T-cell (primary cell): ENCODE data around the gene TMC2. TPM values are rescaled to one million over a fixed set of nuclear protein-coding genes. Genes with fewer than 3 reads are reported as not detected.

Source experiments
- ATAC-seq, 4 experiments: fragments of 200-7000 bp in 3 of 4; fragments of 150-1000 bp in 1 of 4; cut with Tn5 transposase; replicated peaks in 1 of 4; 1 replicate in 3 of 4; 2 replicates in 1 of 4; pipeline ENCODE4 v1.10.0; 2021; ENCODE audit warnings: moderate library complexity in 3 of 4, mild to moderate bottlenecking in 2 of 4, moderate number of reproducible peaks in 1 of 4
- CTCF ChIA-PET, 2 donors: fragments of 300-600 bp; sonication (Branson Sonifier 250); formaldehyde crosslinking; loops; one replicate each; lab custom pipeline; 2022; ENCODE audit warnings: antibody characterized with exemption in 2 of 2; lab: Charles Lee
- POLR2A ChIA-PET, 2 donors: fragments of 300-600 bp; sonication (Branson Sonifier 250); formaldehyde crosslinking; loops; one replicate each; lab custom pipeline; 2022; ENCODE audit warnings: antibody characterized with exemption in 2 of 2; lab: Charles Lee
- DNase-seq, 35 experiments: peaks; one replicate each; pipeline versions ENCODE4 v3.0.0 to v3.0.0-alpha.2; 2013 to 2023
- H3K27ac ChIP-seq: one replicate; pipeline ENCODE4 v1.5.1; 2013; ENCODE audit warnings: low read length
- H3K27me3 ChIP-seq, 2 experiments: replicated peaks in 1 of 2; 1 replicate in 1 of 2; 2 replicates in 1 of 2; pipeline versions ENCODE4 v1.6.1 to v1.7.0; 2013; ENCODE audit warnings: low read length in 1 of 2, mixed read lengths in 1 of 2; ENCODE audit not compliant: control insufficient read depth in 2 of 2, insufficient read depth in 2 of 2; ENCODE audit errors: extremely low read depth in 1 of 2
- H3K36me3 ChIP-seq, 2 donors: 1 replicate in 1 of 2; 2 replicates in 1 of 2; pipeline versions ENCODE4 v1.6.1 to v1.7.0; 2013; ENCODE audit warnings: low read length in 1 of 2; ENCODE audit not compliant: control insufficient read depth in 2 of 2, insufficient read depth in 1 of 2; ENCODE audit errors: extremely low read depth in 1 of 2
- H3K4me1 ChIP-seq, 2 experiments: 1 replicate in 1 of 2; 2 replicates in 1 of 2; pipeline versions ENCODE4 v1.6.1 to v1.7.0; 2013; ENCODE audit warnings: low read length in 2 of 2, mixed read lengths in 1 of 2; ENCODE audit not compliant: insufficient read depth in 2 of 2, control insufficient read depth in 1 of 2; ENCODE audit errors: extremely low read depth in 1 of 2
- H3K4me3 ChIP-seq, 2 donors: 1 replicate in 1 of 2; 2 replicates in 1 of 2; pipeline versions ENCODE4 v1.5.1 to v1.7.0; 2013; ENCODE audit warnings: mild to moderate bottlenecking in 2 of 2, low read length in 1 of 2, moderate library complexity in 1 of 2; ENCODE audit not compliant: control insufficient read depth in 1 of 2; ENCODE audit errors: extremely low read depth in 1 of 2
- H3K9me3 ChIP-seq: 2 replicates; pipeline ENCODE4 v1.7.0; 2013
- H3K27ac Mint-ChIP-seq, 2 donors: one replicate each; pipeline ENCODE4 v1.8.0; 2020 to 2021; ENCODE audit warnings: mild to moderate bottlenecking in 2 of 2, mixed read lengths in 2 of 2
- H3K27me3 Mint-ChIP-seq, 2 donors: one replicate each; pipeline ENCODE4 v1.8.0; 2021 to 2022; ENCODE audit warnings: mixed read lengths in 2 of 2
- H3K36me3 Mint-ChIP-seq: one replicate; pipeline ENCODE4 v1.8.0; 2021; ENCODE audit warnings: mixed read lengths
- H3K4me1 Mint-ChIP-seq, 3 donors: one replicate each; pipeline ENCODE4 v1.8.0; 2020 to 2022; ENCODE audit warnings: mixed read lengths in 3 of 3, mild to moderate bottlenecking in 1 of 3
- H3K4me3 Mint-ChIP-seq, 3 donors: one replicate each; pipeline ENCODE4 v1.8.0; 2020 to 2022; ENCODE audit warnings: mild to moderate bottlenecking in 3 of 3, mixed read lengths in 3 of 3, moderate library complexity in 3 of 3
- H3K9me3 Mint-ChIP-seq, 3 donors: one replicate each; pipeline ENCODE4 v1.8.0; 2020 to 2022; ENCODE audit warnings: mixed read lengths in 3 of 3
- WGBS: methylation state at CpG from one replicate; pipeline ENCODE4 v1.1.5; 2013; ENCODE audit warnings: missing lambda C conversion rate; ENCODE audit not compliant: insufficient coverage; 5-methylcytosine and 5-hydroxymethylcytosine counted together
- total RNA-seq, 35 experiments: library from RNA in 6 of 35; stranded (reverse) in 6 of 35; fragments of 120-200 nt in 1 of 35; gene quantifications; one replicate each; pipeline versions ENCODE4 v1.2.1 to v1.2.4 and lab custom pipeline; 2013 to 2026

Gene TMC2
- total RNA-seq, 5 donors from 2014 or later (not counting 1 experiment from before 2014, with no cell fraction given): not detected

DNA sequence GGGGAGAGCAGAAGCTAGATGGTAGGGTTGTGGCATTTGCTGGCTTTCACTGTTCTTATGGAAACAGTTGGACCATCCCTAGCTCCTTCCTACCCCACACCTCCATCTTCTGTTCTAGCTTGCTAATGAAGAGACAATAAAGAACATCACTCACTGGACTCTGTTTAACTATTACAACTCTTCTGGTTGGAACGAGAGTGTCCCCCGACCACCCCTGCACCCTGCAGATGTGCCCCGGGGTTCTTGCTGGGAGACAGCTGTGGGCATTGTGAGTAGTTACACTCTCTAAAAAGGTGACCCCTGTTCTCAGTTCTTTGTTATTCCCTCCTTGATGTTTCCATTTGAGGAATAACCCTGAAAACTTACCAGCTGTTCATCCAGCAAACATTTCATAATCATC, 75.7 kb downstream of the TMC2 start:
- Histone ChIP-seq H3K4me1 (no peaks in the 10 kb centered on the region), H3K27me3 (peaks cover 0 to 20% of the 10 kb centered on the region in 2 experiments), H3K4me3 (no peak overlapping the region), H3K9me3 (no peaks in the 10 kb centered on the region), H3K27ac (no peak overlapping the region), H3K36me3 (no peaks in the 10 kb centered on the region)
- DNase-seq: no peak
- Mint-ChIP-seq H3K4me3 (no peak overlapping the region), H3K27me3 (peaks cover 44 to 45% of the 10 kb centered on the region in 2 donors), H3K27ac (no peak overlapping the region), H3K4me1 (no peaks in the 10 kb centered on the region), H3K9me3 (peaks cover 5 to 6% (median 5%) of the 10 kb centered on the region in 3 donors), H3K36me3 (peaks cover 5% of the 10 kb centered on the region)
- POLR2A ChIA-PET: no interaction called here
- ATAC-seq: no peak
- WGBS: 60% methylated on average over 1 of the region's 3 CpGs
- CTCF ChIA-PET: no interaction called here

DNA sequence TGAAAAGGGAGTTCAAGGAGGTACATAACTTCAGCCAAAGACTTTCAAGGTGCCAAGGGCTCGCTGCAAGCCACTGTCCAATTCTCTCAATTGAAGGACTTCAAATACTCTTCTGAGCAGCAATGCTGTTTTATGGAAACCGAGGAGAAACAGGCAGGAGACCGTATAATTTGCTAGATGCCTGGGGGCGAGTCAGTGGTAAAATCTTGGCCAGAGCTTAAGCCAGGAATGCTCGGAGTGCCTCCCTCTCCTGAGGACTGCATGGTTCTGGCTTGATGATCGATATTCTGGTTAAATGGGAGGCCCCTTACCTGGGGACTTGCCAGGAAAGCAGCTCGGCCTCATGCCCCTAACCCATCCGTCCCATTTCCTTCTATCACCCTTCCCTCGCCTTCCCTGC, 80.3 kb downstream of the TMC2 start:
- POLR2A ChIA-PET: no interaction called here
- Histone ChIP-seq H3K27ac (no peak overlapping the region), H3K36me3 (no peaks in the 10 kb centered on the region), H3K4me1 (no peaks in the 10 kb centered on the region), H3K9me3 (no peaks in the 10 kb centered on the region), H3K4me3 (no peak overlapping the region), H3K27me3 (peaks cover 0 to 19% of the 10 kb centered on the region in 2 experiments)
- H3K9me3 Mint-ChIP-seq: peaks cover 0 to 7% (median 3%) of the 10 kb centered on the region in 3 donors
- no peaks in the 10 kb centered on the region for H3K36me3 Mint-ChIP-seq
- H3K4me3 Mint-ChIP-seq: no peak overlapping the region
- no peak for ATAC-seq
- peaks cover 47 to 57% of the 10 kb centered on the region in 2 donors for H3K27me3 Mint-ChIP-seq
- CTCF ChIA-PET: no interaction called here
- no peak for DNase-seq
- no peak overlapping the region for H3K27ac Mint-ChIP-seq
- H3K4me1 Mint-ChIP-seq: no peaks in the 10 kb centered on the region
- 79% methylated on average over 8 of the region's 9 CpGs for whole genome bisulfite sequencing

DNA sequence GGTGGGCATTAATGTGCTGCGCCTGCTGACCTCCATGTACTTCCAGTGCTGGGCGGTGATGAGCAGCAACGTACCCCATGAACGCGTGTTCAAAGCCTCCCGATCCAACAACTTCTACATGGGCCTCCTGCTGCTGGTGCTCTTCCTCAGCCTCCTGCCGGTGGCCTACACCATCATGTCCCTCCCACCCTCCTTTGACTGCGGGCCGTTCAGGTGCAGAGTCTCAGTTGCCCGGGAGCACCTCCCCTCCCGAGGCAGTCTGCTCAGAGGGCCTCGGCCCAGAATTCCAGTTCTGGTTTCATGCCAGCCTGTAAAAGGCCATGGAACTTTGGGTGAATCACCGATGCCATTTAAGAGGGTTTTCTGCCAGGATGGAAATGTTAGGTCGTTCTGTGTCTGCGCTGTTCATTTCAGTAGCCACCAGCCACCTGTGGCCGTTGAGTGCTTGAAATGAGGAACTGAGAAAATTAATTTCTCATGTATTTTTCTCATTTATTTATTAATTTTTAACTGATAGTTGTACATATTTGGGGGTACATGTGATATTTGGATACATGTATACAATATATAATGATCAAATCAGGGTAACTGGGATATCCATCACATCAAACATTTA, 80.8 kb downstream of the TMC2 start:
- Histone ChIP-seq H3K4me1 (no peaks in the 10 kb centered on the region), H3K27me3 (peaks cover 0 to 19% of the 10 kb centered on the region in 2 experiments), H3K27ac (no peak overlapping the region), H3K4me3 (no peak overlapping the region), H3K36me3 (no peaks in the 10 kb centered on the region), H3K9me3 (no peaks in the 10 kb centered on the region)
- ATAC-seq (no peak), DNase-seq (no peak)
- Mint-ChIP-seq H3K27ac (no peak overlapping the region), H3K36me3 (no peaks in the 10 kb centered on the region), H3K9me3 (peaks cover 0 to 7% (median 3%) of the 10 kb centered on the region in 3 donors), H3K4me3 (no peak overlapping the region), H3K4me1 (no peaks in the 10 kb centered on the region), H3K27me3 (peaks cover 42 to 54% of the 10 kb centered on the region in 2 donors)
- WGBS: 76% methylated on average over 11 of the region's 16 CpGs
- CTCF ChIA-PET: no interaction called here
- POLR2A ChIA-PET: no interaction called here

DNA sequence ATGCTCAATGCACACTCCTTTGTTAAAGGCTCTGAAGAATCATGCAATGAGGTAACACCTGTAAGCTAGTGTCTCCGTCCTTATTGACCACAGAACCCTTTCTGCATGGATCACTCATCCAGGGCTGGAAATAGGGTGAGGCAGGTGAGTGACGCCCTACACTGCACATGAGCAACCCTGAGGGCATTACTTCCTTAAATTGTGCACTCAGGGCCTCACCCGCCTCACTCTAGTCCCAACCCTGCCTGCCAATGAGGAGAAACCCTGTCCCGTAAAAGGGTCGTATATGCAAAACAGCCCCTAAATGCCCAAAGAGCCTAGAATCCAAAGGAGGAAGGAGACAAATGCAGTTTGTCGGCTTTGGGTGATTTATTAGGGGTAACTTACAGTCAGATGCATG, 82.4 kb downstream of the TMC2 start:
- H3K9me3 Mint-ChIP-seq: peaks cover 0 to 7% (median 3%) of the 10 kb centered on the region in 3 donors
- H3K36me3 Mint-ChIP-seq: no peaks in the 10 kb centered on the region
- H3K4me1 Mint-ChIP-seq: no peaks in the 10 kb centered on the region
- Histone ChIP-seq H3K9me3 (no peaks in the 10 kb centered on the region), H3K27ac (no peak overlapping the region), H3K27me3 (peaks cover 0 to 17% of the 10 kb centered on the region in 2 experiments), H3K4me3 (no peak overlapping the region), H3K4me1 (no peaks in the 10 kb centered on the region), H3K36me3 (no peaks in the 10 kb centered on the region)
- ATAC-seq: no peak
- ChIA-PET POLR2A (no interaction called here), CTCF (no interaction called here)
- no peak overlapping the region for H3K4me3 Mint-ChIP-seq
- no peak overlapping the region for H3K27ac Mint-ChIP-seq
- WGBS: 100% methylated on average over 3 of the region's 6 CpGs
- DNase-seq: no peak
- H3K27me3 Mint-ChIP-seq: peaks cover 43 to 50% of the 10 kb centered on the region in 2 donors

DNA sequence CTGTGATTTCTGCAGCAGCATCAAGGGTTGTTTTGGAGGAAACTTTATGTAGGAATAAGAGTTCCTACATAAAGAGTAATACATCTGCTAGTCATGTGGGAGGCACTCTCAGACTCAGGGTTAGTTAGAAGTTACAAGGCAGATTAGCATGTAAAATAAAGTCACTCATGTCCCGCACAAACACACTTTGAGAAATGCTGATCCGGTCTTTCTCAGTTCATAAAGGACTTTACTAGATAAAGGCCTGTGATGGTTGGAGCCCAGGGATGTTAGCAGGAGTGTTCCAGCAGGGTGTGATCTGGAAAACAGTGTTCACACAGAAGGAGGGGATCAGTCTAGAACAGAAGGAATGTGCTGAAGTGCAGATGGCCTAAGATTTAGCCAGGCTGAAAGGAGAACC, 83.0 kb downstream of the TMC2 start:
- H3K36me3 ChIP-seq: no peaks in the 10 kb centered on the region
- no peaks in the 10 kb centered on the region for H3K36me3 Mint-ChIP-seq
- ChIA-PET POLR2A (no interaction called here), CTCF (no interaction called here)
- no peak overlapping the region for H3K4me3 ChIP-seq
- no peak overlapping the region for H3K27ac ChIP-seq
- ATAC-seq: no peak
- peaks cover 0 to 7% (median 3%) of the 10 kb centered on the region in 3 donors for H3K9me3 Mint-ChIP-seq
- 50% methylated on average over 2 of the region's 2 CpGs for WGBS
- H3K27me3 Mint-ChIP-seq: peaks cover 48 to 49% of the 10 kb centered on the region in 2 donors
- no peaks in the 10 kb centered on the region for H3K9me3 ChIP-seq
- peaks cover 0 to 21% of the 10 kb centered on the region in 2 experiments for H3K27me3 ChIP-seq
- no peak overlapping the region for H3K27ac Mint-ChIP-seq
- H3K4me1 Mint-ChIP-seq: no peaks in the 10 kb centered on the region
- no peaks in the 10 kb centered on the region for H3K4me1 ChIP-seq
- no peak overlapping the region for H3K4me3 Mint-ChIP-seq
- no peak for DNase-seq

DNA sequence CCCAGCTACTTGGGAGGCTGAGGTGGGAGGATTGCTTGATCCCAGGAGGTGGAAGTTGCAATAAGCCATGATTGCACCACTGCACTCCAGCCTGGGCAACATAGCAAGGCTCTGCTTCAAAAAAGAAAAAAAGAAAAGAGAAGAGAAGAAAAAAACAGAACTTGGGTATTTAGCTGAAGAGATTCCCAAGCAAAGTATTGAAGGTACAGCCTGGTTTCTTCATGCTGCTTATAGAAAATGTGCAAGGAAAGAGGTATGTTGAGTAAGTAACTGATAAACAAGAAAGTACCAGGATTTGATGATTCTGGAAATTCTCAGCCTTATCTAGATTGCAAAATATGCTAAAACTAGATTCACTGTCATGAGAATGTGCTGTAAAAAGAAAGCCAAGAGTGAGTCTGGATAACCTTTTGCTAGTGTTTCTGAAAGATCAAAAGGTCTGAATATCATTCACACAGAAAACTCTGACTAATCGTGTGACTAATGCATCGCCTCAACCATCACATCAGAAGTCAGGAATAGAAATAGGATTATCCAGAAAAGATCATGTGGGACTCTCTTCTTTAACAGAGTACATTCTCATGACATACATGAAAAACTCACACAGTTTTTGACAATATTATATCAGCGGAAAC, 83.7 kb downstream of the TMC2 start:
- CTCF ChIA-PET: no interaction called here
- Histone ChIP-seq H3K36me3 (no peaks in the 10 kb centered on the region), H3K9me3 (no peaks in the 10 kb centered on the region), H3K4me3 (no peak overlapping the region), H3K4me1 (no peaks in the 10 kb centered on the region), H3K27me3 (peaks cover 0 to 21% of the 10 kb centered on the region in 2 experiments), H3K27ac (no peak overlapping the region)
- POLR2A ChIA-PET: no interaction called here
- Mint-ChIP-seq H3K9me3 (peaks cover 0 to 7% (median 3%) of the 10 kb centered on the region in 3 donors), H3K4me3 (no peak overlapping the region), H3K36me3 (no peaks in the 10 kb centered on the region), H3K27ac (no peak overlapping the region), H3K27me3 (peaks cover 47 to 49% of the 10 kb centered on the region in 2 donors), H3K4me1 (no peaks in the 10 kb centered on the region)
- DNase-seq (no peak), ATAC-seq (no peak)
- WGBS: no CpG with 5 or more reads among the region's 3 CpGs
